DOHH2 (cell line): ENCODE results near the gene PTPRN2.

Source experiments
- H3F3A ChIP-seq: fragments of 200-600 bp; sonication (generic), shearing (Covaris generic); 2 replicates; pipeline ENCODE4 v1.6.0; 2016; ENCODE audit warnings: antibody characterized with exemption, mild to moderate bottlenecking; ENCODE audit not compliant: control insufficient read depth, insufficient read depth
- H3K27ac ChIP-seq: fragments of 200-600 bp; sonication (generic); 2 replicates; pipeline ENCODE4 v1.5.1; 2014; ENCODE audit warnings: low read depth, mild to moderate bottlenecking, low read length, moderate library complexity
- H3K27me3 ChIP-seq: fragments of 200-600 bp; sonication (generic); 2 replicates; pipeline ENCODE4 v1.6.1; 2014; ENCODE audit warnings: mild to moderate bottlenecking, low read length, mixed read lengths; ENCODE audit not compliant: control insufficient read depth
- H3K36me3 ChIP-seq: fragments of 200-600 bp; sonication (generic); 2 replicates; pipeline ENCODE4 v1.6.1; 2014; ENCODE audit warnings: mild to moderate bottlenecking, low read length, moderate library complexity, mixed read lengths; ENCODE audit not compliant: control insufficient read depth
- H3K4me1 ChIP-seq: fragments of 200-600 bp; sonication (generic); 2 replicates; pipeline ENCODE4 v1.6.1; 2014; ENCODE audit warnings: mild to moderate bottlenecking, low read length, mixed read lengths; ENCODE audit not compliant: control insufficient read depth
- H3K4me2 ChIP-seq: fragments of 200-600 bp; sonication (generic); 2 replicates; pipeline ENCODE4 v1.6.0; 2014; ENCODE audit warnings: mild to moderate bottlenecking, low read length, moderate library complexity
- H3K4me3 ChIP-seq: fragments of 200-600 bp; sonication (generic); 2 replicates; pipeline ENCODE4 v1.5.1; 2014; ENCODE audit warnings: mild to moderate bottlenecking, low read length, mixed read lengths
- H3K79me2 ChIP-seq: fragments of 200-600 bp; sonication (generic); 2 replicates; pipeline ENCODE4 v1.6.1; 2014; ENCODE audit warnings: mild to moderate bottlenecking, low read length, mixed read lengths; ENCODE audit not compliant: control insufficient read depth
- H3K9me2 ChIP-seq: fragments of 200-600 bp; sonication (generic); replicated peaks from 2 replicates; pipeline ENCODE4 v1.6.1; 2014; ENCODE audit warnings: mild to moderate bottlenecking, low read length, mixed read lengths; ENCODE audit not compliant: control insufficient read depth
- H3K9me3 ChIP-seq: fragments of 200-600 bp; sonication (generic); 2 replicates; pipeline ENCODE4 v1.6.1; 2014; ENCODE audit warnings: antibody characterized with exemption, low read length, mixed read lengths; ENCODE audit not compliant: control insufficient read depth, insufficient read depth
- H4K20me1 ChIP-seq: fragments of 200-600 bp; sonication (generic); 2 replicates; pipeline ENCODE4 v1.6.0; 2014; ENCODE audit warnings: low read depth, mild to moderate bottlenecking, antibody characterized with exemption, low read length, moderate library complexity; ENCODE audit not compliant: control insufficient read depth, insufficient read depth
- CTCF ChIP-seq: fragments of 200-600 bp; sonication (generic); IDR thresholded peaks from one replicate; pipeline ENCODE4 v1.5.1; 2014; ENCODE audit warnings: antibody characterized with exemption, mild to moderate bottlenecking, low read depth, low read length; ENCODE audit not compliant: poor library complexity, severe bottlenecking
- EZH2phosphoT487 ChIP-seq: fragments of 200-600 bp; sonication (generic); IDR thresholded peaks from 2 replicates; pipeline ENCODE4 v1.6.1; 2017; ENCODE audit warnings: borderline replicate concordance, mild to moderate bottlenecking, antibody characterized with exemption, low read length, moderate library complexity, mixed read lengths

The PTPRN2 gene

GRCh38 chr7:158249692-158250091 lies 337.9 kb downstream of the PTPRN2 start:
- Histone ChIP-seq H3K4me1 (no peaks in the 10 kb centered on the region), H3K9me2 (no peaks in the 10 kb centered on the region), H3K27ac (no peak overlapping the region), H3K4me2 (no peak overlapping the region), H3K27me3 (no peaks in the 10 kb centered on the region), H3K4me3 (no peak overlapping the region), H3K9me3 (peaks cover 80% of the 10 kb centered on the region), H3F3A (peaks cover 4% of the 10 kb centered on the region), H4K20me1 (no peaks in the 10 kb centered on the region), H3K79me2 (no peaks in the 10 kb centered on the region), H3K36me3 (no peaks in the 10 kb centered on the region)
- TF ChIP-seq EZH2phosphoT487 (no peak), CTCF (no peak)

DNA sequence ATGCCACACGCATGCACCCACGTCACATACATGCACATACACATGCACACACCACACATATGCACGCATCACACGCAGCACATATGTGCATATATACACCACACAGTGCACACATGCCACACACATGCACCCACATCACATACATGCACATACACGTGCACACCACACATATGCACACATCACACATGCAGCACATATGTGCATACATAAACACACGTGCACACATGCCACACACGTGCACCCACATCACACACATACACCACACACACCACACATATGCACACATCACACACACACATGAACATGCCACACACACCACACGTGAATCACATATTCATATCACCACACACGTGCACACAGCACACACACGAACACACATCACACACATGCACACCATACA lies 338.8 kb downstream of the PTPRN2 start:
- Histone ChIP-seq H3K79me2 (no peaks in the 10 kb centered on the region), H3F3A (peaks cover 4% of the 10 kb centered on the region), H3K36me3 (no peaks in the 10 kb centered on the region), H3K27ac (no peak overlapping the region), H3K9me2 (no peaks in the 10 kb centered on the region), H3K27me3 (no peaks in the 10 kb centered on the region), H4K20me1 (no peaks in the 10 kb centered on the region), H3K4me1 (no peaks in the 10 kb centered on the region), H3K4me3 (no peak overlapping the region), H3K9me3 (peaks cover 86% of the 10 kb centered on the region), H3K4me2 (no peak overlapping the region)
- no peak for TF ChIP-seq CTCF
- no peak for TF ChIP-seq EZH2phosphoT487

- H3K4me1 ChIP-seq = no peaks in the 10 kb centered on the region
- H3K27me3 ChIP-seq = no peaks in the 10 kb centered on the region
- peaks cover 81% of the 10 kb centered on the region for H3K9me3 ChIP-seq
- H3K27ac ChIP-seq = no peak overlapping the region
- TF ChIP-seq EZH2phosphoT487 (no peak), CTCF (no peak)
- no peaks in the 10 kb centered on the region for H3K79me2 ChIP-seq
- no peaks in the 10 kb centered on the region for H3K36me3 ChIP-seq
- no peaks in the 10 kb centered on the region for H4K20me1 ChIP-seq
- H3F3A ChIP-seq = peaks cover 4% of the 10 kb centered on the region
- no peak overlapping the region for H3K4me3 ChIP-seq
- H3K4me2 ChIP-seq = no peak overlapping the region
- no peaks in the 10 kb centered on the region for H3K9me2 ChIP-seq
Observed at GRCh38 chr7:158247758-158248487, 339.7 kb downstream of the PTPRN2 start.
